Tibial artery (tissue), 4 donors: ENCODE results near the gene PRSS22.

Experiments used
- DNase-seq, 2 donors: peaks; one replicate each; pipeline ENCODE4 v3.0.0-alpha.2; 2019
- H3K27ac ChIP-seq, 2 donors: fragments of 200-600 bp; sonication (generic) in 1 of 2; 1 replicate in 1 of 2; 2 replicates in 1 of 2; pipeline ENCODE4 v1.5.1; 2018 to 2019; ENCODE audit warnings: mild to moderate bottlenecking in 1 of 2
- H3K27me3 ChIP-seq, 2 donors: fragments of 200-600 bp; sonication (generic) in 1 of 2; one replicate each; pipeline versions ENCODE4 v1.5.1 to v1.6.0; 2016 to 2019
- H3K36me3 ChIP-seq, 3 donors: fragments of 200-600 bp; sonication (generic) in 2 of 3; one replicate each; pipeline ENCODE4 v1.5.1; 2016 to 2019; ENCODE audit warnings: mild to moderate bottlenecking in 2 of 3
- H3K4me1 ChIP-seq, 4 donors: fragments of 200-600 bp; sonication (generic) in 2 of 4; 1 replicate in 3 of 4; 2 replicates in 1 of 4; pipeline ENCODE4 v1.5.1; 2016 to 2019
- H3K4me3 ChIP-seq, 2 donors: fragments of 200-600 bp; sonication (generic) in 1 of 2; 1 replicate in 1 of 2; 2 replicates in 1 of 2; pipeline ENCODE4 v1.5.1; 2018 to 2019; ENCODE audit warnings: mild to moderate bottlenecking in 2 of 2
- H3K9me3 ChIP-seq, 3 donors: fragments of 200-600 bp; sonication (generic) in 1 of 3; one replicate each; pipeline ENCODE4 v1.5.1; 2016 to 2019
- intact Hi-C: fragments of 100-400 bp; cut with DNase I; formaldehyde crosslinking; loops from one replicate; pipeline ENCODE4 v1.15.0; 2023; ENCODE audit warnings: low total_unique reads
- TF ChIP-seq, protein P1 (sequence below), 2 experiments: fragments of 200-600 bp in 1 of 2; fragments of 450-650 bp in 1 of 2; IDR thresholded peaks; one replicate each; pipeline ENCODE4 v1.5.1; 2017 to 2019; ENCODE audit warnings: antibody characterized with exemption in 2 of 2, mild to moderate bottlenecking in 1 of 2, moderate library complexity in 1 of 2

PRSS22 gene

DNA sequence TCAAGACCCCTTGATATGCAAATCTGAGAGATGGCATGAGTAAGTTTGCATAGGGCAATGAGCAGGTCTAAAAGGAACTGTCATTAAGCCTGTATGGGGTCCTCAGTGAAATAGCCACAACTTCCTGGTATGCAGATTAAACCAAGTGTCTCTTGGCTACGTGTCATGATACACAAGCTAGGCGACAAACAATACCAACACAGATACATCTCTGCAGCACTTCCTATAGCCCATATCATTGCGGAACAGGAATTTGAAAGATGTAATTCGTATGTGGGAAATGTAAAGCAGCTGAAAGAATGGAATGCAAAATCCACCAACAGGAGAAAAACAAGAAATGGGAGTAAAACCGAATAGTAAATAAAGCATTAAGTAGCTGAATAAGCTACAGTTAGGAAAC is 12.9 kb downstream of the PRSS22 start:
- Histone ChIP-seq H3K36me3 (no peaks in the 10 kb centered on the region), H3K27me3 (peaks cover 0 to 55% of the 10 kb centered on the region in 2 donors), H3K4me1 (peaks cover 0 to 6% (median 0%) of the 10 kb centered on the region in 4 donors), H3K4me3 (no peak overlapping the region), H3K9me3 (no peaks in the 10 kb centered on the region), H3K27ac (no peak overlapping the region)
- no peak for DNase-seq
- TF ChIP-seq, protein P1, sequence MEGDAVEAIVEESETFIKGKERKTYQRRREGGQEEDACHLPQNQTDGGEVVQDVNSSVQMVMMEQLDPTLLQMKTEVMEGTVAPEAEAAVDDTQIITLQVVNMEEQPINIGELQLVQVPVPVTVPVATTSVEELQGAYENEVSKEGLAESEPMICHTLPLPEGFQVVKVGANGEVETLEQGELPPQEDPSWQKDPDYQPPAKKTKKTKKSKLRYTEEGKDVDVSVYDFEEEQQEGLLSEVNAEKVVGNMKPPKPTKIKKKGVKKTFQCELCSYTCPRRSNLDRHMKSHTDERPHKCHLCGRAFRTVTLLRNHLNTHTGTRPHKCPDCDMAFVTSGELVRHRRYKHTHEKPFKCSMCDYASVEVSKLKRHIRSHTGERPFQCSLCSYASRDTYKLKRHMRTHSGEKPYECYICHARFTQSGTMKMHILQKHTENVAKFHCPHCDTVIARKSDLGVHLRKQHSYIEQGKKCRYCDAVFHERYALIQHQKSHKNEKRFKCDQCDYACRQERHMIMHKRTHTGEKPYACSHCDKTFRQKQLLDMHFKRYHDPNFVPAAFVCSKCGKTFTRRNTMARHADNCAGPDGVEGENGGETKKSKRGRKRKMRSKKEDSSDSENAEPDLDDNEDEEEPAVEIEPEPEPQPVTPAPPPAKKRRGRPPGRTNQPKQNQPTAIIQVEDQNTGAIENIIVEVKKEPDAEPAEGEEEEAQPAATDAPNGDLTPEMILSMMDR (IDR thresholded peaks at IDR 0.05), result no peak
- intact Hi-C loops, result no loop called here

DNA sequence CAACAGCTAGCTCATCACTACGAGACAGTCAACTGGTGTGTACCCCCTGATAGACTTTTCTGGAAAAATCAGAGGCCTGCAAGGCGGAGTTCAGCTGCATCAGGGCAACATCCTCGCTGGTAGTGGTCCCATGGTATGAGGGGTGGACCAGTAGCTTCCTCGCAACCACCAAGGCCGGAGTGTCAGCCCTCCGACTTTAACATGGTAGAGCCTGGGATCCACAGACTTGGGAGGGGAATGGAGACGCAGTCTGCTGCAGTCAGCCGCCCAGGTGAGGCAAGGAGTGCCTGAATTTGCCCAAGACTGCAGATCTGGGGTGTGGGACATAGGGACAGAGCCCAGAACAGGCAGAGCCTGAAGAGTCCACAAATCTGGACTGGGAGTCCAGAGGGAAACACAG is 14.4 kb downstream of the PRSS22 start:
- peak in 1 of 2 donors; percentile 46 for DNase-seq
- intact Hi-C loops, result no loop called here
- Histone ChIP-seq H3K27me3 (peaks cover 0 to 54% of the 10 kb centered on the region in 2 donors), H3K27ac (no peak overlapping the region), H3K4me3 (no peak overlapping the region), H3K4me1 (peaks cover 0 to 6% (median 0%) of the 10 kb centered on the region in 4 donors), H3K9me3 (no peaks in the 10 kb centered on the region), H3K36me3 (no peaks in the 10 kb centered on the region)
- TF ChIP-seq, protein P1 (IDR thresholded peaks at IDR 0.05), result no peak

DNA sequence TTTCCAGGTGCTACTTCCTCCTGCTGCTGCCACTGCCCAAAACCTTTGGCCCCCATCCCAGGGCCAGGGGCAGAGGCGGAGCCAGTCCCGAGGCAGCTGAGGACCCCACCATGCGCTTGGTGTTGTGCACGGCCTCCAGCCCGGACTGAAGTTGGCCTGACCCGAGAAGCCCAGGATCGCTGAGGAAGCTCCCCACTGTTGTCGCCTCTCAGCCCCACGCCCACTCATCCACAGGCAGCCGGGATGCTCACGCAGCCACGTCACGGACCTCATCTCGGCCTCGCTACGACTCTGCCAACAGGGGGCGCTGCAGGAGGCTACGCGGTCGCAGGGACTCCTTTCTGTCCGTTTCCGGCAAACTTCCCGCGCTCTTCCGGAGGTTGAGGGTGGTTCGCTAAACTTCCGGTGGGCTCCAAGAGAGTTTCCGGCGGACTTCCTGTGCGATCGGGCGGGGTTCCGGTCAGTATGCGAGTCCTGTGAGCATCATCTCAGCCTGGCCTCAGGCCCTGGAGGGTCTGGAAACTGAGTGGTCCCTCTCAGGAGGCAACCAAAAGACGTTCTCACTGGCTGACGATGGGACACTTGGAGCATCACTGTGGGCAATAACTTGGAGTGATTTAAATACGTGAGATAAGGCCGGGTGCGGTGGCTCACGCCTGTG is 15.5 kb downstream of the PRSS22 start:
- H3K4me1 ChIP-seq, result peaks cover 0 to 6% (median 0%) of the 10 kb centered on the region in 4 donors
- H3K27me3 ChIP-seq, result peaks cover 0 to 62% of the 10 kb centered on the region in 2 donors
- peak in 1 of 2 donors; percentile 59 for DNase-seq
- H3K27ac ChIP-seq, result no peak overlapping the region
- TF ChIP-seq, protein P1 (IDR thresholded peaks at IDR 0.05), result no peak
- intact Hi-C loops, result no loop called here
- no peaks in the 10 kb centered on the region for H3K9me3 ChIP-seq
- H3K4me3 ChIP-seq, result no peak overlapping the region
- H3K36me3 ChIP-seq, result no peaks in the 10 kb centered on the region

DNA sequence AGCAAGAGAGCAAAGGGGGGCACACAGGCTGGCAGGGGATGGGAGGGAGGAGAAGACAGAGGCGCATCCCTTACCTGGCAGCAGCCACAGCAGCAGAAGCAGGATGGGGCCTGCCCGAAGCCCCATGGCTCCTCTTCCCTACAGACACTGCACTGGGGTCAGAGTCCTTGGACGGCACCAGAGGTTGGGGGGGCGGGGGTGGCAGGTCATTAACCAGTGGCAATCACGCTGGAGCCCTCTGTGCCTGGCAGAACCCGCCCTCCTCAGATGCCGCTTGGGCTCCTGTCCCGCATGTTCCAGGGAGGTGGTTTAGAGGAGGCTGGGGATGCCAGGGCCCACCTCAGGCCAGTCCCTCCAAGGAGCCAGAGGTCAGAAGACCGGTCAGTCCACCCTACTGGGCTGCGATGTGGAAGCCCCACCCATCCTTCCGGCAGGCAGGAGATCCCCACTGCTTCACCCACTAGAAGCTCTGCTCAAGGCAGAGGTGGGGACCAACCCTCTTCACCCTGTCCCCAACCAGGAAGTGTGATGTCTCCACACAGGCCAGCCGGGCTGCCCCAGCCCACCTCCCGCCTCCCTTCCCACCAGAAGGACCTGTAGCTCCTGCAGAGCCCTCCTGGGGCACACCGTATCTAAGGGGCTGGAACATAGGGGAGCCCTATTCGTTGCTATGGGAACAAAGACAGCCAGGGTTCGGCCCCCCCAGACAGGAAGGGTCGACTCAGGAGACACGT is 16.2 kb downstream of the PRSS22 start:
- H3K4me1 ChIP-seq, result peaks cover 0 to 6% (median 0%) of the 10 kb centered on the region in 4 donors
- TF ChIP-seq, protein P1 (IDR thresholded peaks at IDR 0.05), result no peak
- no peak overlapping the region for H3K4me3 ChIP-seq
- peaks cover 0 to 60% of the 10 kb centered on the region in 2 donors for H3K27me3 ChIP-seq
- H3K27ac ChIP-seq, result no peak overlapping the region
- intact Hi-C loops, result no loop called here
- no peaks in the 10 kb centered on the region for H3K9me3 ChIP-seq
- peak; percentile 12 to 51 for DNase-seq
- H3K36me3 ChIP-seq, result no peaks in the 10 kb centered on the region

DNA sequence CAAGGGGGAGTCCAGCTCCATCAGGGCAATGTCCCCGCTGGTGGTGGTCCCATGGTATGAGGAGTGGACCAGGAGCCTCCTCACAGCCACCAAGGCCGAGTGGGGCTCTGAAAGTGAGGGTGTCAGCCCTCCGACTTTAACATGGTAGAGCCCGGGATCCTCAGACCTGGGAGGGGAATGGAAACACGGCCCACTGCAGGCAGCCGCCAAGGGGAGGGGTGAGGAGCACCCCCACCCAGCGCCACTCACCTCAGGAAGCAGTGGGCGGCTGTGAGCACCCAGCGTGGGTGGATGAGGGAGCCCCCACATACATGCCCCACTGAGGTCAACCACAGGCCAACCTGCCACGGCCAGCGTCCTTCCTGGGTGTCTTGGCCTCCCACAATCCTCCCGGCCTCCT is 17.1 kb downstream of the PRSS22 start:
- no peaks in the 10 kb centered on the region for H3K9me3 ChIP-seq
- DNase-seq, result no peak
- intact Hi-C loops, result no loop called here

More for the DNA sequence above, 17.1 kb downstream of the PRSS22 start:
- Histone ChIP-seq H3K36me3 (no peaks in the 10 kb centered on the region), H3K27ac (no peak overlapping the region), H3K4me3 (no peak overlapping the region), H3K4me1 (peaks cover 0 to 14% (median 0%) of the 10 kb centered on the region in 4 donors), H3K27me3 (peaks cover 0 to 63% of the 10 kb centered on the region in 2 donors)
- TF ChIP-seq, protein P1 (IDR thresholded peaks at IDR 0.05), result no peak
